Frontal cortex (tissue), 4 donors: Measurements from ENCODE around the gene ZNF470. TPM values are rescaled to one million over a fixed set of nuclear protein-coding genes. Genes with fewer than 3 reads are reported as not detected.
A peak's percentile ranks its signal among the peaks of the same experiment; 100 is the strongest.

Source experiments
- DNase-seq, 2 donors: peaks; one replicate each; pipeline ENCODE4 v3.0.0; 2012; ENCODE audit warnings: low spot score in 2 of 2
- FAIRE-seq: peaks from 2 replicates; lab custom pipeline; 2012; peaks lifted over from hg19 to GRCh38; lab: Jason Lieb, UNC
- total RNA-seq: library from RNA; depleted of rRNA; stranded (reverse); fragments of >200 nt; gene quantifications from one replicate; pipeline ENCODE4 v1.2.3, GENCODE V29; 2014
- donor health status: control.
- donor health status: control.
- donor health status: control.

Gene ZNF470
- total RNA-seq = 15.1 TPM

GRCh38 chr19:56567274-56568120, at the start of gene ZNF470:
Gene ZNF470 (plus strand): TSS chr19:56567468. CDS start chr19:56570312, 2,844 bp downstream.
- no peak for FAIRE-seq

GRCh38 chr19:56525214-56525860, 41.9 kb upstream of the ZNF470 start:
- no peak for DNase-seq
- no peak for FAIRE-seq

More at GRCh38 chr19:56567274-56568120, at the start of gene ZNF470:
- peak; percentile 89 to 95 for DNase-seq

GRCh38 chr19:56537442-56537841, 29.8 kb upstream of the ZNF470 start:
- FAIRE-seq (no peak), DNase-seq (no peak)

GRCh38 chr19:56538254-56538760, 29.0 kb upstream of the ZNF470 start:
- FAIRE-seq = no peak

GRCh38 chr19:56538761-56539263, 28.5 kb upstream of the ZNF470 start, which contains the start of gene ZFP28:
Gene ZFP28 (plus strand): TSS chr19:56538948. CDS start chr19:56539019, 71 bp downstream.
- no peak for FAIRE-seq

More at GRCh38 chr19:56538254-56538760, 29.0 kb upstream of the ZNF470 start:
- peak; percentile 92 to 93 for DNase-seq

GRCh38 chr19:56543776-56544175, 23.5 kb upstream of the ZNF470 start:
- FAIRE-seq (no peak), DNase-seq (no peak)

More at GRCh38 chr19:56538761-56539263, 28.5 kb upstream of the ZNF470 start, which contains the start of gene ZFP28:
- DNase-seq = peak; percentile 35 to 88

- no peak for DNase-seq
- no peak for FAIRE-seq
These were observed 19.7 kb upstream of the ZNF470 start for GRCh38 chr19:56547535-56547934.

GRCh38 chr19:56554272-56554869, 12.9 kb upstream of the ZNF470 start:
- DNase-seq (no peak), FAIRE-seq (no peak)

- no peak for DNase-seq
- FAIRE-seq = no peak
These were observed 4.5 kb upstream of the ZNF470 start for GRCh38 chr19:56562766-56563165.

GRCh38 chr19:56566904-56567273, 379 bp upstream of the ZNF470 start:
- DNase-seq (peak; percentile 41 to 43), FAIRE-seq (no peak)

GRCh38 chr19:56572589-56572988, 5.3 kb downstream of the ZNF470 start:
- DNase-seq = no peak
- FAIRE-seq = no peak

- FAIRE-seq (no peak), DNase-seq (no peak)
These were observed 6.6 kb downstream of the ZNF470 start for GRCh38 chr19:56573914-56574313.

GRCh38 chr19:56577719-56578602, 10.7 kb downstream of the ZNF470 start:
- DNase-seq (no peak), FAIRE-seq (no peak)

GRCh38 chr19:56594446-56594782, 27.1 kb downstream of the ZNF470 start:
- FAIRE-seq = no peak

GRCh38 chr19:56594783-56595547, 27.7 kb downstream of the ZNF470 start, which contains the start of gene ZNF71:
Gene ZNF71 (plus strand): TSS chr19:56595302. CDS start chr19:56601559, 6,257 bp downstream.
- DNase-seq (peak; percentile 92 to 94), FAIRE-seq (no peak)

More at GRCh38 chr19:56594446-56594782, 27.1 kb downstream of the ZNF470 start:
- DNase-seq = no peak

- no peak for FAIRE-seq
These were observed 28.3 kb downstream of the ZNF470 start for GRCh38 chr19:56595548-56595899.

GRCh38 chr19:56596676-56597075, 29.4 kb downstream of the ZNF470 start:
- no peak for DNase-seq
- no peak for FAIRE-seq

More at GRCh38 chr19:56595548-56595899, 28.3 kb downstream of the ZNF470 start:
- DNase-seq = no peak

- DNase-seq (no peak), FAIRE-seq (no peak)
These were observed 30.4 kb downstream of the ZNF470 start for GRCh38 chr19:56597696-56598095.
